ENCODE measurements around the gene GOLGB1. TPM values are rescaled to one million over a fixed set of nuclear protein-coding genes. Genes with fewer than 3 reads are reported as not detected.

GOLGB1 gene
- total and polyA plus RNA-seq, 2 donors (not counting 1 experiment from before 2014, with no cell fraction given), result 24.7 to 68.7 TPM

GRCh38 chr3:121659586-121659985, 90.0 kb downstream of the GOLGB1 start:
- Histone ChIP-seq H3K27ac (ENCODE audit: insufficient read depth, low read length) (no peak overlapping the region), H3K36me3 (ENCODE audit: control insufficient read depth, insufficient read depth, low read length) (peaks cover 2% of the 10 kb centered on the region), H3K27me3 (ENCODE audit: control insufficient read depth, insufficient read depth, low read length) (no peaks in the 10 kb centered on the region), H3K9me3 (ENCODE audit: control insufficient read depth, insufficient read depth, low read depth, low read length) (no peaks in the 10 kb centered on the region), H2AFZ (ENCODE audit: low read length) (no peak overlapping the region), H3K79me2 (ENCODE audit: control insufficient read depth, insufficient read depth, low read length) (no peaks in the 10 kb centered on the region), H3K4me2 (ENCODE audit: extremely low read depth, insufficient read depth, low read length) (no peak overlapping the region), H4K20me1 (ENCODE audit: control insufficient read depth, extremely low read depth, insufficient read depth, low read length) (no peaks in the 10 kb centered on the region), H3K4me3 (replicated peaks in 1 of 4; ENCODE audit: control extremely low read depth in 1 of 4, insufficient read depth in 1 of 4, low read depth in 3 of 4, low read length in 4 of 4) (no peak overlapping the region), H3K9ac (ENCODE audit: insufficient read depth, low read length) (no peak overlapping the region), H3K4me1 (ENCODE audit: control insufficient read depth, extremely low read depth, insufficient read depth, low read length) (no peaks in the 10 kb centered on the region)
- no peak for DNase-seq (ENCODE audit: low read depth in 2 of 2)
- TF ChIP-seq CTCF (conservative IDR thresholded peaks at IDR 0.05 in 1 of 2, IDR thresholded peaks at IDR 0.05 in 1 of 2; ENCODE audit: low read depth in 1 of 2, low read length in 2 of 2) (no peak), EZH2 (IDR thresholded peaks at IDR 0.05; ENCODE audit: low read length, missing control alignments) (no peak)

DNA sequence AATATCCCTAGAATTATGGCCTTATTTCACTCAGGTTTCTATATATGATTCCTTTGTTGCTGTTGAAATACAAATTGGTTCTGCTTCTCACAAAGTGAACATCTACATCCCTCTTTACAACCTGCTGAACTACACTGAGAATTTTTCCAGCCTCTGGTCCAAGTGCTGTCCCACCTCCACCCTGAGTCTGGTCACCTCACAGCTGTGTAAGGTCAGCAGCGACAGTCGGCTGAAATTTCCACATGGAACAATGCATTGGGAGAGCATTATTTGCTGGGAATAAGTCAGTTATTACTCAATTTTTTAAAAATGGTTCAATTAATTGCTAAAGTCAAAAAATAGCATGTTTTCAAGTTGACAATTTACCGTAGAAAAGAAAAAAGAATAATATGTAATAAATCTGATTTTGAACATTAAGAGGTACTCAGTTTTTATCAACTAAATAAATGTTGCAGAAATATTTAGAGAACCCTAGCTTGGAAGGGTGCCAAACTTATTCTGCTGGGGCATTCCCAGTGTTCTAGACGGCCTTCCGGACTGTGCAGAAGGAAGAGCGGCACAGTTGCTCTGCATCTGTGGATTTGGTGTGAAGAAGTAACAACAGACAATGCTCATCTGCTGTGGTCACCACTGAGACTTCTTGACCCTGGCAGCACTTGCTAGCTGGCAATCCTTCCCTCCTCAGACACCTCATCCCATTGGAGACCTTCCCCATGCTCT, 90.7 kb downstream of the GOLGB1 start:
- H3K27me3 ChIP-seq (ENCODE audit: control insufficient read depth, insufficient read depth, low read length), result no peaks in the 10 kb centered on the region
- no peak for DNase-seq (ENCODE audit: low read depth in 2 of 2)
- no peak overlapping the region for H3K4me2 ChIP-seq (ENCODE audit: extremely low read depth, insufficient read depth, low read length)
- H3K9ac ChIP-seq (ENCODE audit: insufficient read depth, low read length), result no peak overlapping the region
- H3K4me3 ChIP-seq (replicated peaks in 1 of 4; ENCODE audit: control extremely low read depth in 1 of 4, insufficient read depth in 1 of 4, low read depth in 3 of 4, low read length in 4 of 4), result no peak overlapping the region
- H3K79me2 ChIP-seq (ENCODE audit: control insufficient read depth, insufficient read depth, low read length), result no peaks in the 10 kb centered on the region
- H3K36me3 ChIP-seq (ENCODE audit: control insufficient read depth, insufficient read depth, low read length), result no peaks in the 10 kb centered on the region
- no peak overlapping the region for H2AFZ ChIP-seq (ENCODE audit: low read length)
- no peaks in the 10 kb centered on the region for H3K4me1 ChIP-seq (ENCODE audit: control insufficient read depth, extremely low read depth, insufficient read depth, low read length)
- H4K20me1 ChIP-seq (ENCODE audit: control insufficient read depth, extremely low read depth, insufficient read depth, low read length), result no peaks in the 10 kb centered on the region
- TF ChIP-seq EZH2 (IDR thresholded peaks at IDR 0.05; ENCODE audit: low read length, missing control alignments) (no peak), CTCF (conservative IDR thresholded peaks at IDR 0.05 in 1 of 2, IDR thresholded peaks at IDR 0.05 in 1 of 2; ENCODE audit: low read depth in 1 of 2, low read length in 2 of 2) (no peak)
- no peak overlapping the region for H3K27ac ChIP-seq (ENCODE audit: insufficient read depth, low read length)
- no peaks in the 10 kb centered on the region for H3K9me3 ChIP-seq (ENCODE audit: control insufficient read depth, insufficient read depth, low read depth, low read length)

DNA sequence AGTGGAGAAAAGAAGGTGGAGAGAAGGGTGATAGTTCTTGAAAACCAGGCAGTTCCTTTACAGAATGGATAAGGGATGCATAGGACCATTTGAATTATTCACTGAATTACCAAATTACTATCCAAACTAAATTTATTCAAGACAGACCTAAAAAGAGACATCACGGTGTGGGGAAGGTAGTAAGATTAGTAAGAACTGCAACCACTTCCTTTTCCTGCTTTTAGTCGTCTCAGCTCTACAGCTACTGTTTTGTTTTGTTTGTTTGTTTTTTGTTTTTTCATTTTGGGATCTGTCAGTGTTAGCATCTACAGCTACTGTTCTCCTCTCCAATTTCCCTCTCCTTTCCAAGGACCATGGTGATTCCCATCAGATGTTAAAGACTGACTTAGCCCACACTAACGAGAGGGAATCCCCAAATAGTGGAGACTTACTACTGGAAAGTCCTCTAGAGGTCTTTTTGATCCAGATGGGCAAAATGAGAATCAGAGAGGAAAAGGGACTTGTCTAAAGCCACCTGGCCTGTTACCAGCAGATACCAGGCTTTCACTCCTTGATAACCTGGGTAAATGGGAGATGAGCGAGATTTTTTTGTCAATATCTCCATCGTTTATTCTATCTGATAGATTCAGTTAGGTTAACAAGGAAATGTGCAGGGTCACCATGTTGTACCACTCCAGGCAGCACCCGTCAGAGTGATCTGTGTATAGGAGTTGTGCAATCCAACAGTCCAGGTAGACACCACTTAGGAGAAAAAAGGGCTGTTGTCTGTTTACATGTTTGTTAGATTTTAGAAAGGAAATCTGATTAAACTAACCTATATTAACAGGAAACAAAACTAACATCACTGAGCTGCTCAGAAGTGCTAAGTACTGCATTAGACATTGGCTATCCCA, 94.8 kb downstream of the GOLGB1 start:
- Histone ChIP-seq H3K27ac (ENCODE audit: insufficient read depth, low read length) (no peak overlapping the region), H3K4me1 (ENCODE audit: control insufficient read depth, extremely low read depth, insufficient read depth, low read length) (no peaks in the 10 kb centered on the region), H3K4me3 (replicated peaks in 1 of 4; ENCODE audit: control extremely low read depth in 1 of 4, insufficient read depth in 1 of 4, low read depth in 3 of 4, low read length in 4 of 4) (no peak overlapping the region), H2AFZ (ENCODE audit: low read length) (no peak overlapping the region), H3K36me3 (ENCODE audit: control insufficient read depth, insufficient read depth, low read length) (no peaks in the 10 kb centered on the region), H3K9ac (ENCODE audit: insufficient read depth, low read length) (no peak overlapping the region), H3K4me2 (ENCODE audit: extremely low read depth, insufficient read depth, low read length) (no peak overlapping the region), H4K20me1 (ENCODE audit: control insufficient read depth, extremely low read depth, insufficient read depth, low read length) (no peaks in the 10 kb centered on the region), H3K9me3 (ENCODE audit: control insufficient read depth, insufficient read depth, low read depth, low read length) (no peaks in the 10 kb centered on the region), H3K79me2 (ENCODE audit: control insufficient read depth, insufficient read depth, low read length) (no peaks in the 10 kb centered on the region), H3K27me3 (ENCODE audit: control insufficient read depth, insufficient read depth, low read length) (no peaks in the 10 kb centered on the region)
- no peak for DNase-seq (ENCODE audit: low read depth in 2 of 2)
- TF ChIP-seq EZH2 (IDR thresholded peaks at IDR 0.05; ENCODE audit: low read length, missing control alignments), result no peak
- TF ChIP-seq CTCF (conservative IDR thresholded peaks at IDR 0.05 in 1 of 2, IDR thresholded peaks at IDR 0.05 in 1 of 2; ENCODE audit: low read depth in 1 of 2, low read length in 2 of 2), result no peak
